ENCODE data around the gene NWD2.

DNA sequence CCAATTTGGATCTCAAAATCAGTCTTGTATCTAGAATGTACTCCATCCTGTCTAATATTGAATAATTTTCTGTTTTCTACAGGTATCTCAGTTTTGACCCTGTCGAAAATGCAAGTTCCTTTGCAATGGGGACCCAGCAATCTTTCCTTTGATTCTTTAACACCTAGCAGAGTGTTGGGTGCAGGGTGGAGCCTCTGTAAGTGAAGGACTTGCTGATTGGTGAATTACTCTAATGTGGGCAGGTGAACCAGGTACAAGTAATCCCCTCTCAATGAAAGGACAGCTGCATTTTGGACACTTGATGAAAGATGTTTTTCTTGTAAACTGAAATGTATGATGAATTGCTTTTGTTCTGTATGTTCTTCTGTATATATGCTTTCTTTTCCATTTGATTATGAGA, 54.9 kb downstream of the NWD2 start:
- TF ChIP-seq, protein P1, sequence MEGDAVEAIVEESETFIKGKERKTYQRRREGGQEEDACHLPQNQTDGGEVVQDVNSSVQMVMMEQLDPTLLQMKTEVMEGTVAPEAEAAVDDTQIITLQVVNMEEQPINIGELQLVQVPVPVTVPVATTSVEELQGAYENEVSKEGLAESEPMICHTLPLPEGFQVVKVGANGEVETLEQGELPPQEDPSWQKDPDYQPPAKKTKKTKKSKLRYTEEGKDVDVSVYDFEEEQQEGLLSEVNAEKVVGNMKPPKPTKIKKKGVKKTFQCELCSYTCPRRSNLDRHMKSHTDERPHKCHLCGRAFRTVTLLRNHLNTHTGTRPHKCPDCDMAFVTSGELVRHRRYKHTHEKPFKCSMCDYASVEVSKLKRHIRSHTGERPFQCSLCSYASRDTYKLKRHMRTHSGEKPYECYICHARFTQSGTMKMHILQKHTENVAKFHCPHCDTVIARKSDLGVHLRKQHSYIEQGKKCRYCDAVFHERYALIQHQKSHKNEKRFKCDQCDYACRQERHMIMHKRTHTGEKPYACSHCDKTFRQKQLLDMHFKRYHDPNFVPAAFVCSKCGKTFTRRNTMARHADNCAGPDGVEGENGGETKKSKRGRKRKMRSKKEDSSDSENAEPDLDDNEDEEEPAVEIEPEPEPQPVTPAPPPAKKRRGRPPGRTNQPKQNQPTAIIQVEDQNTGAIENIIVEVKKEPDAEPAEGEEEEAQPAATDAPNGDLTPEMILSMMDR (IDR thresholded peaks at IDR 0.05 in 2 of 3, conservative IDR thresholded peaks at IDR 0.05 in 1 of 3; ENCODE audit: control insufficient read depth in 2 of 3, extremely low read depth in 1 of 3, insufficient read depth in 1 of 3, low read depth in 3 of 3, low read length in 3 of 3), result no peak
- no peak for TF ChIP-seq FOXK2 (IDR thresholded peaks at IDR 0.05)
- TF ChIP-seq POLR2A (IDR thresholded peaks at IDR 0.05; ENCODE audit: low read depth, low read length), result no peak
- no peak for TF ChIP-seq STAT3 (IDR thresholded peaks at IDR 0.05; ENCODE audit: low read depth, low read length)
- TF ChIP-seq SRF (IDR thresholded peaks at IDR 0.05; ENCODE audit: low read depth in 2 of 2, low read length in 2 of 2), result no peak
